Skeletal muscle satellite cell (primary cell): Measurements from ENCODE around the gene AKT2.
A peak's percentile ranks its signal among the peaks of the same experiment; 100 is the strongest.
"Not testable (repeated sequence)": the region's sequence is repeated elsewhere in the genome, so short reads cannot be mapped to it uniquely, and the experiment has no call there.

Experiments
- H3K27me3 ChIP-seq: 2 replicates; pipeline ENCODE4 v1.7.0; 2013; ENCODE audit warnings: low read length; ENCODE audit not compliant: control insufficient read depth, insufficient read depth
- H3K36me3 ChIP-seq: 2 replicates; pipeline ENCODE4 v1.7.0; 2013; ENCODE audit warnings: mild to moderate bottlenecking, control low read depth, low read length; ENCODE audit not compliant: insufficient read depth
- H3K4me1 ChIP-seq: 2 replicates; pipeline ENCODE4 v1.7.0; 2013; ENCODE audit warnings: low read length; ENCODE audit not compliant: control insufficient read depth, insufficient read depth
- H3K4me2 ChIP-seq: 2 replicates; pipeline ENCODE4 v1.7.0; 2013; ENCODE audit warnings: mild to moderate bottlenecking, low read length
- H3K4me3 ChIP-seq: 2 replicates; pipeline ENCODE4 v1.7.0; 2013; ENCODE audit warnings: low read length
- H3K9ac ChIP-seq: 2 replicates; pipeline ENCODE4 v1.7.0; 2013; ENCODE audit warnings: mild to moderate bottlenecking, low read depth, low read length, moderate library complexity
- H3K9me3 ChIP-seq: replicated peaks from 2 replicates; pipeline ENCODE4 v1.7.0; 2013; ENCODE audit warnings: mild to moderate bottlenecking, control low read depth, low read length

AKT2 gene

GRCh38 chr19:40219721-40220276 is 65.3 kb downstream of the AKT2 start:
- Histone ChIP-seq H3K4me3 (peak overlapping the region; percentile 41), H3K27me3 (peaks cover 24% of the 10 kb centered on the region), H3K4me1 (peaks cover 11% of the 10 kb centered on the region), H3K9ac (no peak overlapping the region), H3K36me3 (no peaks in the 10 kb centered on the region), H3K4me2 (peak overlapping the region; percentile 63), H3K9me3 (no peaks in the 10 kb centered on the region)

GRCh38 chr19:40219029-40219428 is 66.1 kb downstream of the AKT2 start:
- H3K4me3 ChIP-seq, H3K9ac ChIP-seq, H3K36me3 ChIP-seq, H3K4me2 ChIP-seq, H3K9me3 ChIP-seq: not testable (repeated sequence)
- H3K27me3 ChIP-seq = peaks cover 24% of the 10 kb centered on the region
- H3K4me1 ChIP-seq = peaks cover 11% of the 10 kb centered on the region

GRCh38 chr19:40217934-40218890 is 66.9 kb downstream of the AKT2 start, which contains the start of gene TTC9B:
TSS of gene TTC9B (minus strand) at chr19:40218384. CDS start at chr19:40218381, 3 bp downstream.
- peak within 1 kb of the TSS; percentile 47 for H3K4me2 ChIP-seq
- peaks cover 24% of the 10 kb centered on the region for H3K27me3 ChIP-seq
- H3K4me3 ChIP-seq = no peak within 1 kb of the TSS

GRCh38 chr19:40217027-40217810 is 67.9 kb downstream of the AKT2 start:
- H3K4me3 ChIP-seq = no peak overlapping the region

More at GRCh38 chr19:40217934-40218890, 66.9 kb downstream of the AKT2 start, which contains the start of gene TTC9B:
- no peaks in the 10 kb centered on the region for H3K9me3 ChIP-seq
- H3K36me3 ChIP-seq = no peaks in the 10 kb centered on the region
- H3K4me1 ChIP-seq = peaks cover 11% of the 10 kb centered on the region
- no peak within 1 kb of the TSS for H3K9ac ChIP-seq

GRCh38 chr19:40216777-40217026 is 68.4 kb downstream of the AKT2 start:
- H3K9ac ChIP-seq = no peak overlapping the region

More at GRCh38 chr19:40217027-40217810, 67.9 kb downstream of the AKT2 start:
- Histone ChIP-seq H3K27me3 (peaks cover 24% of the 10 kb centered on the region), H3K36me3 (no peaks in the 10 kb centered on the region), H3K4me2 (no peak overlapping the region), H3K9me3 (no peaks in the 10 kb centered on the region), H3K9ac (no peak overlapping the region), H3K4me1 (peaks cover 11% of the 10 kb centered on the region)

GRCh38 chr19:40216013-40216776 is 69.0 kb downstream of the AKT2 start:
- no peak overlapping the region for H3K4me2 ChIP-seq
- H3K27me3 ChIP-seq = peaks cover 24% of the 10 kb centered on the region
- H3K9me3 ChIP-seq = no peaks in the 10 kb centered on the region
- H3K9ac ChIP-seq = no peak overlapping the region
- no peak overlapping the region for H3K4me3 ChIP-seq
- H3K4me1 ChIP-seq = peaks cover 11% of the 10 kb centered on the region
- no peaks in the 10 kb centered on the region for H3K36me3 ChIP-seq

More at GRCh38 chr19:40216777-40217026, 68.4 kb downstream of the AKT2 start:
- Histone ChIP-seq H3K27me3 (peaks cover 24% of the 10 kb centered on the region), H3K4me3 (no peak overlapping the region), H3K36me3 (no peaks in the 10 kb centered on the region), H3K4me2 (no peak overlapping the region), H3K9me3 (no peaks in the 10 kb centered on the region), H3K4me1 (peaks cover 11% of the 10 kb centered on the region)

- Histone ChIP-seq H3K27me3 (peaks cover 24% of the 10 kb centered on the region), H3K9me3 (no peaks in the 10 kb centered on the region), H3K4me1 (peaks cover 7% of the 10 kb centered on the region), H3K4me3 (no peak overlapping the region), H3K9ac (no peak overlapping the region), H3K36me3 (no peaks in the 10 kb centered on the region), H3K4me2 (no peak overlapping the region)
Observed at GRCh38 chr19:40214936-40215335, 70.2 kb downstream of the AKT2 start.

GRCh38 chr19:40213882-40214570 is 71.1 kb downstream of the AKT2 start:
- H3K27me3 ChIP-seq = peaks cover 24% of the 10 kb centered on the region
- H3K9me3 ChIP-seq = no peaks in the 10 kb centered on the region
- H3K4me3 ChIP-seq = no peak overlapping the region
- H3K4me2 ChIP-seq = no peak overlapping the region
- H3K36me3 ChIP-seq = no peaks in the 10 kb centered on the region
- H3K9ac ChIP-seq = no peak overlapping the region
- no peaks in the 10 kb centered on the region for H3K4me1 ChIP-seq

GRCh38 chr19:40213251-40213829 is 71.8 kb downstream of the AKT2 start:
- H3K27me3 ChIP-seq = peaks cover 19% of the 10 kb centered on the region
- no peaks in the 10 kb centered on the region for H3K4me1 ChIP-seq
- no peak overlapping the region for H3K4me3 ChIP-seq
- H3K36me3 ChIP-seq = peaks cover 3% of the 10 kb centered on the region
- no peaks in the 10 kb centered on the region for H3K9me3 ChIP-seq
- H3K9ac ChIP-seq = no peak overlapping the region
- H3K4me2 ChIP-seq = no peak overlapping the region

- no peak overlapping the region for H3K4me3 ChIP-seq
- no peaks in the 10 kb centered on the region for H3K4me1 ChIP-seq
- no peak overlapping the region for H3K9ac ChIP-seq
- H3K9me3 ChIP-seq = no peaks in the 10 kb centered on the region
- H3K36me3 ChIP-seq = peaks cover 3% of the 10 kb centered on the region
- H3K4me2 ChIP-seq = no peak overlapping the region
- no peaks in the 10 kb centered on the region for H3K27me3 ChIP-seq
Observed at GRCh38 chr19:40210889-40211288, 74.3 kb downstream of the AKT2 start.
